IMR-90 (cell line): ENCODE results near the gene ABHD17A.

Experiments used
- BHLHE40 ChIP-seq: fragments of 150-350 bp; IDR thresholded peaks from 2 replicates; pipeline ENCODE4 v1.6.1; 2016; ENCODE audit warnings: mild to moderate bottlenecking, low read depth, low read length
- CEBPB ChIP-seq: IDR thresholded peaks from 2 replicates; pipeline ENCODE4 v1.6.1; 2012; ENCODE audit warnings: low read depth, low read length, improper control_type of control experiment
- CHD1 ChIP-seq: IDR thresholded peaks from 2 replicates; pipeline ENCODE4 v1.6.1; 2012; ENCODE audit warnings: low read depth, low read length, improper control_type of control experiment
- ELK1 ChIP-seq: fragments of 150-350 bp; IDR thresholded peaks from 2 replicates; pipeline ENCODE4 v1.6.1; 2016; ENCODE audit warnings: low read depth, mild to moderate bottlenecking, low read length, moderate library complexity, borderline replicate concordance
- FOS ChIP-seq: fragments of 150-350 bp; IDR thresholded peaks from 2 replicates; pipeline ENCODE4 v1.6.1; 2016; ENCODE audit warnings: low read depth, low read length
- MAZ ChIP-seq: IDR thresholded peaks from 2 replicates; pipeline ENCODE4 v1.6.1; 2012; ENCODE audit warnings: low read depth, mild to moderate bottlenecking, low read length, improper control_type of control experiment, moderate library complexity, borderline replicate concordance
- MXI1 ChIP-seq: IDR thresholded peaks from 2 replicates; pipeline ENCODE4 v1.6.1; 2012; ENCODE audit warnings: low read depth, mild to moderate bottlenecking, low read length, moderate library complexity, borderline replicate concordance
- NFE2L2 ChIP-seq: fragments of 150-350 bp; IDR thresholded peaks from 2 replicates; pipeline ENCODE4 v1.6.1; 2016; ENCODE audit warnings: low read depth, mild to moderate bottlenecking, low read length
- POLR2A ChIP-seq: IDR thresholded peaks from 2 replicates; pipeline ENCODE4 v1.6.1; 2012; ENCODE audit warnings: mild to moderate bottlenecking, low read depth, low read length
- RAD21 ChIP-seq: IDR thresholded peaks from 2 replicates; pipeline ENCODE4 v1.6.1; 2012; ENCODE audit warnings: low read length, improper control_type of control experiment
- RFX5 ChIP-seq: IDR thresholded peaks from 2 replicates; pipeline ENCODE4 v1.8.0; 2012; ENCODE audit warnings: low read depth, mild to moderate bottlenecking, low read length, moderate library complexity
- SMC3 ChIP-seq: fragments of 150-350 bp; IDR thresholded peaks from 2 replicates; pipeline ENCODE4 v1.6.1; 2016; ENCODE audit warnings: low read depth, mild to moderate bottlenecking, antibody characterized with exemption, low read length, moderate library complexity
- TF ChIP-seq, protein P1 (sequence below): conservative IDR thresholded peaks from 2 replicates; pipeline ENCODE4 v1.5.1; 2012; ENCODE audit warnings: mild to moderate bottlenecking, low read depth, low read length, improper control_type of control experiment
- TF ChIP-seq, protein P2 (sequence below): fragments of 150-350 bp; IDR thresholded peaks from 2 replicates; pipeline ENCODE4 v1.6.1; 2017; ENCODE audit warnings: mild to moderate bottlenecking, antibody characterized with exemption, low read length, low read depth

GRCh38 chr19:1828279-1829238 is 56.7 kb downstream of the ABHD17A start:
- no peak for TF ChIP-seq SMC3
- TF ChIP-seq POLR2A, result no peak
- TF ChIP-seq ELK1, result no peak
- TF ChIP-seq, protein P1, sequence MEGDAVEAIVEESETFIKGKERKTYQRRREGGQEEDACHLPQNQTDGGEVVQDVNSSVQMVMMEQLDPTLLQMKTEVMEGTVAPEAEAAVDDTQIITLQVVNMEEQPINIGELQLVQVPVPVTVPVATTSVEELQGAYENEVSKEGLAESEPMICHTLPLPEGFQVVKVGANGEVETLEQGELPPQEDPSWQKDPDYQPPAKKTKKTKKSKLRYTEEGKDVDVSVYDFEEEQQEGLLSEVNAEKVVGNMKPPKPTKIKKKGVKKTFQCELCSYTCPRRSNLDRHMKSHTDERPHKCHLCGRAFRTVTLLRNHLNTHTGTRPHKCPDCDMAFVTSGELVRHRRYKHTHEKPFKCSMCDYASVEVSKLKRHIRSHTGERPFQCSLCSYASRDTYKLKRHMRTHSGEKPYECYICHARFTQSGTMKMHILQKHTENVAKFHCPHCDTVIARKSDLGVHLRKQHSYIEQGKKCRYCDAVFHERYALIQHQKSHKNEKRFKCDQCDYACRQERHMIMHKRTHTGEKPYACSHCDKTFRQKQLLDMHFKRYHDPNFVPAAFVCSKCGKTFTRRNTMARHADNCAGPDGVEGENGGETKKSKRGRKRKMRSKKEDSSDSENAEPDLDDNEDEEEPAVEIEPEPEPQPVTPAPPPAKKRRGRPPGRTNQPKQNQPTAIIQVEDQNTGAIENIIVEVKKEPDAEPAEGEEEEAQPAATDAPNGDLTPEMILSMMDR, result no peak
- TF ChIP-seq CHD1, result no peak
- TF ChIP-seq NFE2L2, result no peak
- TF ChIP-seq MXI1, result no peak
- no peak for TF ChIP-seq BHLHE40
- no peak for TF ChIP-seq MAZ
- no peak for TF ChIP-seq CEBPB
- no peak for TF ChIP-seq FOS
- TF ChIP-seq RFX5, result no peak
- no peak for TF ChIP-seq RAD21
- TF ChIP-seq, protein P2, sequence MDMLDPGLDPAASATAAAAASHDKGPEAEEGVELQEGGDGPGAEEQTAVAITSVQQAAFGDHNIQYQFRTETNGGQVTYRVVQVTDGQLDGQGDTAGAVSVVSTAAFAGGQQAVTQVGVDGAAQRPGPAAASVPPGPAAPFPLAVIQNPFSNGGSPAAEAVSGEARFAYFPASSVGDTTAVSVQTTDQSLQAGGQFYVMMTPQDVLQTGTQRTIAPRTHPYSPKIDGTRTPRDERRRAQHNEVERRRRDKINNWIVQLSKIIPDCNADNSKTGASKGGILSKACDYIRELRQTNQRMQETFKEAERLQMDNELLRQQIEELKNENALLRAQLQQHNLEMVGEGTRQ, result no peak
